Ecto neural progenitor cell (in vitro differentiated cells): ENCODE data around the gene AXDND1.
"Not testable (repeated sequence)": the region's sequence is repeated elsewhere in the genome, so short reads cannot be mapped to it uniquely, and the experiment has no call there.

Experiments
- DNase-seq: peaks from one replicate; pipeline ENCODE4 v3.0.0-alpha.2; 2018; ENCODE audit warnings: low spot score

AXDND1 gene

GRCh38 chr1:179465661-179466060 lies 99.9 kb downstream of the AXDND1 start:
- DNase-seq = not testable (repeated sequence)

- DNase-seq = no peak
Measured at GRCh38 chr1:179474713-179475112, 108.9 kb downstream of the AXDND1 start.

- no peak for DNase-seq
Measured at GRCh38 chr1:179476484-179476883, 110.7 kb downstream of the AXDND1 start.

GRCh38 chr1:179478370-179478769 lies 112.6 kb downstream of the AXDND1 start:
- no peak for DNase-seq

GRCh38 chr1:179490611-179491010 lies 124.8 kb downstream of the AXDND1 start:
- DNase-seq = no peak

GRCh38 chr1:179493323-179493722 lies 127.6 kb downstream of the AXDND1 start:
- DNase-seq = no peak

- no peak for DNase-seq
Measured at GRCh38 chr1:179506199-179506598, 140.4 kb downstream of the AXDND1 start.

- DNase-seq = no peak
Measured at GRCh38 chr1:179509384-179509783, 143.6 kb downstream of the AXDND1 start.

GRCh38 chr1:179510038-179510437 lies 144.3 kb downstream of the AXDND1 start:
- no peak for DNase-seq

- no peak for DNase-seq
Measured at GRCh38 chr1:179516976-179517705, 151.4 kb downstream of the AXDND1 start.

GRCh38 chr1:179518544-179518943 lies 152.8 kb downstream of the AXDND1 start:
- not testable (repeated sequence) for DNase-seq

- DNase-seq = no peak
Measured at GRCh38 chr1:179529482-179530195, 163.9 kb downstream of the AXDND1 start.

- DNase-seq = no peak
Measured at GRCh38 chr1:179530352-179530751, 164.6 kb downstream of the AXDND1 start.

- DNase-seq = no peak
Measured at GRCh38 chr1:179541774-179542173, 176.0 kb downstream of the AXDND1 start.

GRCh38 chr1:179545321-179545720 lies 179.6 kb downstream of the AXDND1 start:
- DNase-seq = no peak

GRCh38 chr1:179547021-179547535 lies 181.3 kb downstream of the AXDND1 start:
- DNase-seq = no peak

GRCh38 chr1:179548666-179549367 lies 183.0 kb downstream of the AXDND1 start:
- no peak for DNase-seq

- no peak for DNase-seq
Measured at GRCh38 chr1:179549368-179549700, 183.6 kb downstream of the AXDND1 start.

- DNase-seq = no peak
Measured at GRCh38 chr1:179550746-179551682, 185.2 kb downstream of the AXDND1 start.

- DNase-seq = no peak
Measured at GRCh38 chr1:179554427-179554826, 188.7 kb downstream of the AXDND1 start.

GRCh38 chr1:179558078-179558477 lies 192.3 kb downstream of the AXDND1 start:
- DNase-seq = no peak
